SH-SY5Y (cell line): ENCODE measurements around the gene RNF6.

Experiments
- GATA2 ChIP-seq: IDR thresholded peaks from 2 replicates; pipeline ENCODE4 v1.6.1; 2011; ENCODE audit warnings: mild to moderate bottlenecking, low read depth, low read length
- GATA3 ChIP-seq: IDR thresholded peaks from 2 replicates; pipeline ENCODE4 v1.6.1; 2011; ENCODE audit warnings: low read depth, mild to moderate bottlenecking, low read length, moderate library complexity

Gene RNF6

GRCh38 chr13:26221721-26222519 is at the start of gene RNF6:
Gene RNF6, minus strand, starts transcription at chr13:26222314. Its CDS starts 2,665 bp downstream, at chr13:26219649.
- TF ChIP-seq GATA3, result no peak
- TF ChIP-seq GATA2, result peak; percentile 51; the same call in 1 of the 2 replicates

GRCh38 chr13:26270707-26271106 is 48.6 kb upstream of the RNF6 start:
- no peak for TF ChIP-seq GATA2
- no peak for TF ChIP-seq GATA3

GRCh38 chr13:26266311-26266710 is 44.2 kb upstream of the RNF6 start:
- TF ChIP-seq GATA2 (no peak), GATA3 (no peak)

- TF ChIP-seq GATA3 (no peak), GATA2 (no peak)
These were observed 40.0 kb upstream of the RNF6 start for GRCh38 chr13:26262156-26262555.

DNA sequence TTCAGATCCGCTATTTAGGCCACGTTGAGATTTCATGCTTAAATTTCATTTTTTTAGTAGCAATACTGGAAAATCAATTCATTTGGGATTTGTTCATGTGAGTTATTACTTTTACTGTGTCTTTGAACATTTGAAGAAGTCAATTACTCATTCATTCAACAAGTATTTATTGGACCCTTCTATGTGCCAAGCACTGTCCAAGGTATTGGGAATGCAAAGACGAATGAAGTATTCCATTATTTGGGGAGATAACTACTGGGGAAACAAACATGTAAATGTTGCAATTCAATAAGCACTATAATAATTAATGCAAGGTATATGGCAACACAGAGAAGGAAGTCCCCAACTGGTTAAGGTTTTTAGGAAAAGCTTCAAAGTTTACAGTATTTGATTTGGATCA is 37.5 kb upstream of the RNF6 start:
- no peak for TF ChIP-seq GATA2

GRCh38 chr13:26257049-26257448 is 34.9 kb upstream of the RNF6 start:
- TF ChIP-seq GATA2 (no peak), GATA3 (no peak)

GRCh38 chr13:26255691-26256277 is 33.7 kb upstream of the RNF6 start:
- TF ChIP-seq GATA2 (no peak), GATA3 (no peak)

GRCh38 chr13:26255115-26255514 is 33.0 kb upstream of the RNF6 start:
- no peak for TF ChIP-seq GATA3
- TF ChIP-seq GATA2, result no peak

DNA sequence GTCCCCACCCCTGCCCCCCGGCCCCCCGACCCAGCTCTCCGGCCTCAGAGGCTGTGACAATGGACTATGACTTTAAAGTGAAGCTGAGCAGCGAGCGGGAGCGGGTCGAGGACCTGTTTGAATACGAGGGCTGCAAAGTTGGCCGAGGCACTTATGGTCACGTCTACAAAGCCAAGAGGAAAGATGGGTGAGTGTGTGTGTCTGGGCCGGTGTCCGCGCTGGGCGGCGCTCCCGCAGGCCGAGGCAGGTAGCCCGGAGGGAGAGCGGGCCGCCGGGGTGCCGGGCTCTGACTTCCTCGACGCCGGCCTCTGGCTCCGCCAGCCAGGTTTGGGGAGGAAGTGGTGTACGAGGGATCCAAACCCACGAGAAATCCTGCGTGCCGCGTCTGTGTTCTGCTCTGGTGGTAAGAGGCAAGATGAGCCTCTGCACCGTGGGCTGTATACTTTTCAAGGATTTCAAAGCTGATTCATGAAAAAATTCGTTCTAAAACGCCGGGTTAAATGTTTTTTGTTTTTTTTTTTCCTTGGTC is 32.5 kb upstream of the RNF6 start:
- TF ChIP-seq GATA2, result no peak
- no peak for TF ChIP-seq GATA3

- TF ChIP-seq GATA2 (no peak), GATA3 (no peak)
These were observed 31.9 kb upstream of the RNF6 start, which contains the start of gene CDK8 for GRCh38 chr13:26253787-26254582. Gene CDK8, plus strand, starts transcription at chr13:26254129. Its CDS starts 513 bp downstream, at chr13:26254642.

- no peak for TF ChIP-seq GATA2
- TF ChIP-seq GATA3, result no peak
These were observed 31.2 kb upstream of the RNF6 start for GRCh38 chr13:26253262-26253786.

DNA sequence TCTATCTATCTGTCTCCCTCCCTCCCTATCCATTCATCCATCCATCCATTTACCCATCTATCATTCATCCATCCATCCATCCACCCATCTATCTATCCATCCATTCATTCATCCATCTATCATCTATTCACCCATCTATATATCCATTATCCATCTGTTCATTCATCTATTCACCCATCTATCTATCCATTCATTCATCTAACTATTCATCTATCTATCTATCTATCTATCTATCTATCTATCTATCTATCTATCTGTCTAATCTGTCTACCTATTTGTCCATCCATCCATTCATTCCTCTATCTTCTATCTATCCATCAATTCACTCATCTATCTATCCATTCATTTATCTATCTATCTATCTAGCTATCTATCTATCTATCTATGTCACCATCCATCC is 27.4 kb upstream of the RNF6 start:
- no peak for TF ChIP-seq GATA3
- no peak for TF ChIP-seq GATA2

- TF ChIP-seq GATA3, result no peak
- TF ChIP-seq GATA2, result no peak
These were observed 25.5 kb upstream of the RNF6 start for GRCh38 chr13:26247608-26248007.

- no peak for TF ChIP-seq GATA3
- no peak for TF ChIP-seq GATA2
These were observed 24.9 kb upstream of the RNF6 start for GRCh38 chr13:26247011-26247410.

DNA sequence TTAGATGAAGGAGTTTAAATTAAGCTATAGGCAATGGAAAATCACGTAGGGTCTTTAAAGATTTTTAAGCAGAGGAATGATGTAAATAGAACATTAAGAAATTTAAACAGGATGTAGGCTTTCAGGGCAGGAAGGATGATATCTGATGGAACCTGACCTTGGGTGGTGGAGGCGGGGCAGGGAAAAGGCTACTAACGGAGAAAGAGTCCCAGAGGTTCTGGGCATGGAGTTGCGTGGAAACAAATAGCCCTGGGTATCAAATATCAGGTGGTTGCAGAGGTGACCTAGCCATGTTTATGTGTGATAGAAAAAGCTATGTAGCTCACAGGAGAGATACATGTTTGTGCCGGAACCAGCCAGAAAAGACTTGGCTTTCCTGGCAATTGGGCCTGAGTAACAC is 24.0 kb upstream of the RNF6 start:
- TF ChIP-seq GATA2 (no peak), GATA3 (no peak)
